ENCODE measurements around the gene TRAPPC8.
"Not testable (repeated sequence)": the region's sequence is repeated elsewhere in the genome, so short reads cannot be mapped to it uniquely, and the experiment has no call there.

The TRAPPC8 gene

DNA sequence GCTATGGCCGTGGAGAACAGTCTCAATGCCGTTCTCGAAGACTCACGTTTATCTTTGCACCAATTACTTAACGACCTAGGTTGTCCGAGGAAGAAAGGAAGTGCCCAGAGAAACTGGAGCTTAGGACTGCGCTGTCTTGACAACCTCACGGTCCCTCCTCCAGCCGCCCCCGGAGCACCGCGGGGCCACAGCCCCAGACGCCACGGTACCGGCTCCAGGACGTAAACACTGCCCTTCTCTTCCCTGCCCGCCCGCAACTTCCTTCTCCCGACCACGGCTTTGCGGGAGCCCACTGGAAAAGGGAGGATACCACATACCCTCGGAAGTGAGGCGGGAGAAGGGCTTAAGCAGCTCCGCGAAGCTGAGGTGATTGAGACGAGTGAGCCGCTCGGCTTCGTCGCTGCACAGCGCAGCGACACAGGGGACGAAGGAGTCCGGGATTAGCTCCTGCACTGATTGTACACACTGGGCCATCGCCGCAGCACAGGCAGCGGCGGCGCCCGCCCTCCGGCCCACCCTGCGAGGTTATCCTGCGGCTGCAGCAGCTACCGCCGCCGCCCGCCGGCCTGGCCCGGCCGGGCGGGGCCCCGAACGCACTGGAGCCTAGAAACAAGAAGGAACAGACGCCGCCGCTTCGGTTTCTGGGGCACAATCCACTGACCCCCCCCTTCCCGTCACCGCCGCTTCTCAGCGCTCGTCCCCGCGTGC lies 483 bp downstream of the TRAPPC8 start:
- DNase-seq (ENCODE audit: low spot score), result peak; percentile 21

DNA sequence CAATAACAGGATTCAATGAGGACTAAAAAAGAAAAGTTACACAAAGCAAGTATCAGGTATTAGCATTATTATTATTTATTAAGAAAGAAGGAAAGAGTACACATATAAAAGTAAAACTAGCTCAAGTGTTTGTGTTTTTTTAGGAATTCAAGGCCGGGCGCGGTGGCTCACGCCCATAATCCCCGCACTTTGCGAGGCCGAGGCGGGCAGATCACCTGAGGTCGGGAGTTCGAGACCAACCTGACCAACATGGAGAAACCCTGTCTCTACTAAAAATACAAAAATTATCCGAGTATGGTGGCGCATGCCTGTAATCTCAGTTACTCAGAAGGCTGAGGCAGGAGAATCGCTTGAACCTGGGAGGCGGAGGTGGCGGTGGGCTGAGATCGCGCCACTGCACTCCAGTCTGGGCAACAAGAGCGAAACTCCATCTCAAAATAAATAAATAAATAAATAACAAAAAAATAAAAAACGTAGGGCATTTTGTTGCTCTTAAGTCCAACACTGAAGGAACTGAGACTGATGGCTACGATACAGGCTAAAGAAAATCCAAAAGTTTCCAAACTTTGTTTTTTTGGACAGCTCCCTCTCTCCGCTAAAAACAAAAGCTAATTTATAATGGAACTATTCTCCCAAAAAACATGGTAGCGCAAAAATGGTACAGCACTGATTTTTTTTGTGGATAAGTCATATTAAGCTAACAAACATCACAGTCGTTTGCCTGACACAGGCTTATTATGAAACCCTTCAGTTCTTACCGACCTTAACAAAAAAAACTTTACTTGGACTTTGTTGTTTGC lies 1.7 kb downstream of the TRAPPC8 start:
- no peak for DNase-seq (ENCODE audit: low spot score)

DNA sequence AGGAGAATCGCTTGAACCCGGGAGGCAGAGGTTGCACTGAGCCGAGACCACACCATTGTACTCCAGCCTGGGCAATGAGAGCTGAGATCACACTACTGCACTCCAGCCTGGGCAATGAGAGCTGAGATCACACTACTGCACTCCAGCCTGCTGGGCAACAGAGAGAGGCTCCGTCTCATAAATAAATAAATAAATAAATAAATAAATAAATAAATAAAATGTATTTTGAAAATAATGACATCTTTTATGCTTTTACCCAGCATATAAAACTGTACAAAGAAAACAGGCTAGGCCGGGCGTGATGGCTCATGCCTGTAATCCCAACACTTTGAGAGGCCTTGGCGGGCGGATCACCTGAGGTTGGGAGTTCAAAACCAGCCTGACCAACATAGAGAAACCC lies 8.2 kb downstream of the TRAPPC8 start:
- DNase-seq (ENCODE audit: low spot score), result not testable (repeated sequence)

GRCh38 chr18:31931886-31932240 lies 11.1 kb downstream of the TRAPPC8 start:
- no peak for DNase-seq (ENCODE audit: low spot score)

DNA sequence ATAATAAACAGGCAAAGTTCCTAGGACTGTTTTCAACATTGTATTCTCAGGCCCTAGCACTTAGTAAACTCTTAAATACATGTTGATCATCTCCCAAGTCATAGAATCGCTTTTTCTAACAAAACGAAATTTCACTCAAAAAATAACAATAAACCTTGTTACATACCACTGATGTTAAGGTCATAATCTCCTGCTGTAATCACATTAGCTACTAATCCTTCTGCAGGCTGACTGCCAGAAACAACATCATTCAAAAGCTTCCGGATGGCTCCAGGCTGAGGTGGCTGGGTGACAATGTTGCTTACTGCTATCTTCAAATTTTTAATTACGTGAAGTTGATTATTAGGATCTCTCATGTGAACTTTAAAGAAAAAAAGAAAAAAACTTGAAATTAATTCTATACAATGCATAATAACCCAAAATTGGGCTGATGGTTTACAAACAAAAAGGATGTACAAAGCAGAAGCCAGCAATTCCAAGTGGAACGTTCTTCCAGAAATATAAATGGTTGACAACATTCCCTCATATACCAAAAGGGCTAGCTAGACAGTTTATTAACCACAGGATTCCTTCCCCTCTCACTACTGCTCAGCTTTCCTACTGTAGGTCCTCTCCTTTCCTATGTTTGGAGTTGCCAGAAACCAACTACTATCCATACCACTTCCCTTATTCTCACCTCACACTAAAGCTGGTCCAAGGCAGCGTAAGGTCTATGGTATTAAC lies 11.6 kb downstream of the TRAPPC8 start:
- no peak for DNase-seq (ENCODE audit: low spot score)

GRCh38 chr18:31929273-31929672 lies 13.7 kb downstream of the TRAPPC8 start:
- no peak for DNase-seq (ENCODE audit: low spot score)

- DNase-seq (ENCODE audit: low spot score), result not testable (repeated sequence)
Measured at GRCh38 chr18:31926988-31927387, 15.9 kb downstream of the TRAPPC8 start.

DNA sequence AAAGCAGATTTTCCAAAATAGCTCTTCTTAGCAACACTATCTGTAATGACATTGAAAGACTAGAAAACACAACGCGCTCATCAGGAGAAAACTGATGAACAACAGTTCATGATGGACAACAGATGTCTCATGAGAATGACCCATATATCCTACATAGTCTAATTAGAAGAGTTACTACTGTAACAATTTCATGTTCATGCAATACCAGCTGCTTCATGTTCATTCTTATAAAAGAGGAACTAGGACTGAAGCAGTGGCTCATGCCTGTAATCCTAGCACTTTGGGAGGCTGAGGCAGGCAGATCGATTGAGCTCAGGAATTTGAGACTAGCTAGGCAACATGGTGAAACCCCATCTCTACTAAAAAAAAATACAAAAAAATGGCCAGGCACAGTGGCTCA lies 22.7 kb downstream of the TRAPPC8 start:
- no peak for DNase-seq (ENCODE audit: low spot score)

- not testable (repeated sequence) for DNase-seq (ENCODE audit: low spot score)
Measured at GRCh38 chr18:31919366-31919765, 23.6 kb downstream of the TRAPPC8 start.

DNA sequence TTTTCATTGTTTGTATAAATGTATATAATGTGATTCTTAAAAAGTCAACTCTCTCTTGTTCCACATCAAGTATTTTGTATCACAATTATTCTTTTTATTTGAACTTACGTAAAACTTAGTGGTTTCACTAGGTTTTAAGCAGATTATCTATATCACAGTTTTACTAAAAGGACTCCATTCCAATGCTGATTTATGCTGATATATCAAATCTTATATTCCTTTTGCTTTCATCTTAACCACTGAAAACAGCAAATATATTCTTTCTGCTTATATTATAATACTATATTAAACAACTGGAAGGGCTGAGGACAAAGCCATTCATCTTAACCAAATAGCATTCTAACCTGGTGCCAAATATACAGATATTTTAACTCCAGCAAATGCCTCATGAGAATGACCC lies 24.2 kb downstream of the TRAPPC8 start:
- DNase-seq (ENCODE audit: low spot score), result no peak

DNA sequence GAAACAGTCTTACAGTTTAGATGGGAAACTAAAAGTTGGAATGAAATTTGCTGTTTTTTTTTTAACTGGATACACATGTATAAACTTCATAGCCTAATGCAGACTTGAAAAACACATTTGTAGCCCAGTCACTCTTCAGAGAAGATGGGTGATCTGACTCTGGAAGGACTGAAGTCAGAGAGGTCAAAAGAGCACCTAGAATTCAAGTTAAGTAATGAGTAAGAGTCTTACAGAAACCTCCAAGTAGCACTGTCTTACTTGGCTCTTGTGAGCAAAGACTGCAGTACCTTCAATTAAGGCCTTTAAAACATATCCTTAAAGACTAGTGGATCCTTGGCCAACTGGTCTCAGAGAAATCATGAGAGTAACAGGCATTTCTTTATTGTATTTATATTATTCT lies 41.9 kb downstream of the TRAPPC8 start:
- DNase-seq (ENCODE audit: low spot score), result no peak

GRCh38 chr18:31899771-31900170 lies 43.2 kb downstream of the TRAPPC8 start:
- not testable (repeated sequence) for DNase-seq (ENCODE audit: low spot score)

DNA sequence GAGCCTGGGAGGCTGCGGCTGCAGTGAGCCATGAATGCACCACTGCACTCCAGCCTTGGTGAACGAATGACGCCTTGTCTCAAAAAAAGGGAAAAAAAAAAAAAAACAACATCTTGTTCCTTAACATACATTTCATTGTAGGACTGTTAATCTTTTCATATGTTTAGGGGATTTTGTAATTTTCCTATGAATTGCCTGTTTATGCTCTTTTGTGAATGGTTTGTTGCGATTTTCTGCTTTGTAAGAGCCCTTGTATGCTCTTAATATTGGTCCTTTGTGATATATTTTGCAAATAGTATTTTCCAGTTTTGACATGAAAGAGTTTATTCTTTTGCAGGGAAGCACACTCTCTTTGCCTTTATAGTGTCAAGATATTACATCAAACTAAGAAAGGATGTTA lies 50.0 kb downstream of the TRAPPC8 start:
- DNase-seq (ENCODE audit: low spot score), result no peak

- no peak for DNase-seq (ENCODE audit: low spot score)
Measured at GRCh38 chr18:31891566-31891965, 51.4 kb downstream of the TRAPPC8 start.

DNA sequence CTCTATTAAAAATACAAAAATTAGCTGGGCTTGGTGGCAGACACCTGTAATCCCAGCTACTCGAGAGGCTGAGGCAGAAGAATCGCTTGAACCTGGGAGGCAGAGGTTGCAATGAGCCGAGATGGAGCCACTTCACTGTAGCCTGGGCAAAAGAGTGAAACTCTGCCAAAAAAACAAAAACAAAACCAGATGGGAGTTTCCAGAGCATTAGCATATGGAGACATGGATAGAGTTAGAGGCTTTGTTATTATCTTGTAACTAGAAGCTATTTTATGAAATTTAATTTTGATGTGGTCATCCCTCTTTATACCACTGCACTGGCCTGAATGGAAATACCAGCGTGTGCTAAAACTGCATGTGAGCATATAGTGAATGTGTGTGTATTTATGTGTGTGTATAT lies 58.9 kb downstream of the TRAPPC8 start:
- DNase-seq (ENCODE audit: low spot score), result no peak

DNA sequence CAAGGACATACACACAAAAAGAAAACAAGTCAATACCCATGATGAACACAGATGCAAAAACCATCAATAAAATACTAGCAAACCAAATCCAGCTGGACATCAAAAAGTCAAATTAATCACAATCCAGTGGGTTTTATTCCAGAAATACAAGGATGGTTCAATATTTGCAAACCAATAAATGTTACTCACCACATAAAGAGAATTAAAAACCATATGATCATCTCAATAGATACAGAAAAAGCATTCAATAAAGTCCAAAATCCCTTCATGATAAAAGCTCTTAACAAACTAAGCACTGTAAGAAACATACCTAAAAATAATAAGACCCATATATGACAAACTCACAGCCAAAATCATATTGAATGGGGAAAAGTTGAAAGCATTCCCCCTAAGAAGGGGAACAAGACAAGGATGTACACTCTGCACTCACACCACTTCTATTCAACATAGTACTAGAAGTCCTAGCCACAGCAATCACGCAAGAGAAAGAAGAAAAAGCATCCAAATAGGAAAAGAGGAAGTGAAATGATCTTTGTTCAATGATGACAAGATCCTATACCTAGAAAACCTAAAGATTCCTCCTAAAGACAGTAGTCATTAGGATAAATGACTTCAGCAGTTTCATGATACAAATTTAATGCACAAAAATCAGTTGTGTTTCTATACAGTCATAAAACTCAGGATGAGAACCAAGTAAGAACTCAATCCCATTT lies 62.6 kb downstream of the TRAPPC8 start:
- DNase-seq (ENCODE audit: low spot score), result no peak

GRCh38 chr18:31878358-31878757 lies 64.6 kb downstream of the TRAPPC8 start:
- DNase-seq (ENCODE audit: low spot score), result no peak

DNA sequence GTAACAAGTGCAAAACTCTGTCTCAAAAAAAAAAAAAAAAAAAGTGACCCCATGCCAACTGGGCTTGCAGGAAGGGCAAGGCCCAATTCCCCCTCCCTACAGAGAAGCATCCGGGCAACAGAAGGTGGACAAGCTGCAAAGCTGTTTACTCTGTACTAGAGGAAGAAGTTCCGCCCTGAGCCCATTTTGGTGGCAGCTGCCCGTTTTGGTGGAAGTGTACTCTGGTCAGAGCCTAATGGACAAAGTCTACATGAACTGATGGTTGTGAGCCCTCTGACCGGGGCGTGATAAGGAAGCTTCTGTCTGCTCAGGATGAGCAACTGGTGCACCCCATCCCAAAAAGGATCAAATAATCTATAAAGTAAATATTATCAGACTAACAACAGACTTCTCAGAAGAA lies 65.0 kb downstream of the TRAPPC8 start:
- no peak for DNase-seq (ENCODE audit: low spot score)

GRCh38 chr18:31876707-31877106 lies 66.2 kb downstream of the TRAPPC8 start:
- DNase-seq (ENCODE audit: low spot score), result no peak

GRCh38 chr18:31875301-31875700 lies 67.6 kb downstream of the TRAPPC8 start:
- DNase-seq (ENCODE audit: low spot score), result no peak

GRCh38 chr18:31863103-31863502 lies 79.8 kb downstream of the TRAPPC8 start:
- no peak for DNase-seq (ENCODE audit: low spot score)

DNA sequence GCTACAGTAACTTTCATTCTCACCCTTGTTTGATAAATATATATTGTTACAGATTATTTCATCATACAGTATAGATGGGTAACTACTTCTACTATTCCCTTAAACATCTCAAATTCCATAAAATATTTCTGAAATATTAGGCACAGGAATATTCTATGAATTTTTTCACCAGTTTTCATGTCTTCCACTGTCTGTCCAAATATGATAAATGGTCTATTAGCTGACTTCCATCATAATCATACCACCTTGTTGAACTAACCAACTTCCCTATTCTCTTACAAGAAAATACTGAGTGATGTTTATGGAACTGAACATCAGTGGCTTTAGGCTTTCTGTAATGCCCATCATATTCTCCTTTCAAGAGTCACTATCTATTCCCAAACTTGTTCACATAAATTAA lies 82.4 kb downstream of the TRAPPC8 start:
- DNase-seq (ENCODE audit: low spot score), result no peak

Measured in activated CD4-positive, alpha-beta T cell treated with anti-CD3 and anti-CD28 coated beads, Interleukin-2, Interleukin-4, amounts not matched to agents 100 ng/mL and 50 ng/mL, durations not matched to agents 16 hours and 8 hours (primary cell).